Measurements from ENCODE around the gene TAGAP.
"Not testable (repeated sequence)": the region's sequence is repeated elsewhere in the genome, so short reads cannot be mapped to it uniquely, and the experiment has no call there.

The TAGAP gene

GRCh38 chr6:159043251-159043650, 1.5 kb downstream of the TAGAP start:
- no peak for FAIRE-seq

- FAIRE-seq: no peak
Observed at GRCh38 chr6:159042826-159043181, 2.0 kb downstream of the TAGAP start.

GRCh38 chr6:159042003-159042825, 2.6 kb downstream of the TAGAP start:
- FAIRE-seq: peak; percentile 86

- no peak for FAIRE-seq
Observed at GRCh38 chr6:159041181-159041580, 3.6 kb downstream of the TAGAP start.

- no peak for FAIRE-seq
Observed at GRCh38 chr6:159039885-159040258, 4.9 kb downstream of the TAGAP start.

- FAIRE-seq: no peak
Observed at GRCh38 chr6:159038914-159039884, 5.6 kb downstream of the TAGAP start.

GRCh38 chr6:159038318-159038717, 6.5 kb downstream of the TAGAP start:
- FAIRE-seq: not testable (repeated sequence)

- no peak for FAIRE-seq
Observed at GRCh38 chr6:159037756-159038290, 7.0 kb downstream of the TAGAP start.

- FAIRE-seq: no peak
Observed at GRCh38 chr6:159036673-159037072, 8.1 kb downstream of the TAGAP start.

GRCh38 chr6:159035891-159036290, 8.9 kb downstream of the TAGAP start:
- no peak for FAIRE-seq

- FAIRE-seq: no peak
Observed at GRCh38 chr6:159033160-159034049, 11.4 kb downstream of the TAGAP start.

- no peak for FAIRE-seq
Observed at GRCh38 chr6:159031846-159032245, 12.9 kb downstream of the TAGAP start.

GRCh38 chr6:159030168-159030567, 14.6 kb downstream of the TAGAP start:
- FAIRE-seq: no peak

- FAIRE-seq: not testable (repeated sequence)
Observed at GRCh38 chr6:159025224-159025623, 19.6 kb downstream of the TAGAP start.

GRCh38 chr6:159023893-159024292, 20.9 kb downstream of the TAGAP start:
- no peak for FAIRE-seq

GRCh38 chr6:159020011-159020410, 24.8 kb downstream of the TAGAP start:
- no peak for FAIRE-seq

GRCh38 chr6:159017757-159018559, 26.8 kb downstream of the TAGAP start:
- FAIRE-seq: no peak

- no peak for FAIRE-seq
Observed at GRCh38 chr6:159014406-159014805, 30.4 kb downstream of the TAGAP start.

- FAIRE-seq: no peak
Observed at GRCh38 chr6:159013229-159013628, 31.6 kb downstream of the TAGAP start.

GRCh38 chr6:159012201-159012600, 32.6 kb downstream of the TAGAP start:
- FAIRE-seq: no peak

GRCh38 chr6:159010037-159010612, 34.7 kb downstream of the TAGAP start:
- not testable (repeated sequence) for FAIRE-seq

Measured in islet of Langerhans (tissue), 1 donor.